DLD1 (cell line): ENCODE measurements around the gene NES.

Source experiments
- in situ Hi-C: cut with HindIII; loops from 2 replicates; pipeline ENCODE4 v1.10.0; 2017; ENCODE audit warnings: low sequenced_read_pairs

Gene NES, protein sequence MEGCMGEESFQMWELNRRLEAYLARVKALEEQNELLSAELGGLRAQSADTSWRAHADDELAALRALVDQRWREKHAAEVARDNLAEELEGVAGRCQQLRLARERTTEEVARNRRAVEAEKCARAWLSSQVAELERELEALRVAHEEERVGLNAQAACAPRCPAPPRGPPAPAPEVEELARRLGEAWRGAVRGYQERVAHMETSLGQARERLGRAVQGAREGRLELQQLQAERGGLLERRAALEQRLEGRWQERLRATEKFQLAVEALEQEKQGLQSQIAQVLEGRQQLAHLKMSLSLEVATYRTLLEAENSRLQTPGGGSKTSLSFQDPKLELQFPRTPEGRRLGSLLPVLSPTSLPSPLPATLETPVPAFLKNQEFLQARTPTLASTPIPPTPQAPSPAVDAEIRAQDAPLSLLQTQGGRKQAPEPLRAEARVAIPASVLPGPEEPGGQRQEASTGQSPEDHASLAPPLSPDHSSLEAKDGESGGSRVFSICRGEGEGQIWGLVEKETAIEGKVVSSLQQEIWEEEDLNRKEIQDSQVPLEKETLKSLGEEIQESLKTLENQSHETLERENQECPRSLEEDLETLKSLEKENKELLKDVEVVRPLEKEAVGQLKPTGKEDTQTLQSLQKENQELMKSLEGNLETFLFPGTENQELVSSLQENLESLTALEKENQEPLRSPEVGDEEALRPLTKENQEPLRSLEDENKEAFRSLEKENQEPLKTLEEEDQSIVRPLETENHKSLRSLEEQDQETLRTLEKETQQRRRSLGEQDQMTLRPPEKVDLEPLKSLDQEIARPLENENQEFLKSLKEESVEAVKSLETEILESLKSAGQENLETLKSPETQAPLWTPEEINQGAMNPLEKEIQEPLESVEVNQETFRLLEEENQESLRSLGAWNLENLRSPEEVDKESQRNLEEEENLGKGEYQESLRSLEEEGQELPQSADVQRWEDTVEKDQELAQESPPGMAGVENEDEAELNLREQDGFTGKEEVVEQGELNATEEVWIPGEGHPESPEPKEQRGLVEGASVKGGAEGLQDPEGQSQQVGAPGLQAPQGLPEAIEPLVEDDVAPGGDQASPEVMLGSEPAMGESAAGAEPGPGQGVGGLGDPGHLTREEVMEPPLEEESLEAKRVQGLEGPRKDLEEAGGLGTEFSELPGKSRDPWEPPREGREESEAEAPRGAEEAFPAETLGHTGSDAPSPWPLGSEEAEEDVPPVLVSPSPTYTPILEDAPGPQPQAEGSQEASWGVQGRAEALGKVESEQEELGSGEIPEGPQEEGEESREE (N-terminal part only)

DNA sequence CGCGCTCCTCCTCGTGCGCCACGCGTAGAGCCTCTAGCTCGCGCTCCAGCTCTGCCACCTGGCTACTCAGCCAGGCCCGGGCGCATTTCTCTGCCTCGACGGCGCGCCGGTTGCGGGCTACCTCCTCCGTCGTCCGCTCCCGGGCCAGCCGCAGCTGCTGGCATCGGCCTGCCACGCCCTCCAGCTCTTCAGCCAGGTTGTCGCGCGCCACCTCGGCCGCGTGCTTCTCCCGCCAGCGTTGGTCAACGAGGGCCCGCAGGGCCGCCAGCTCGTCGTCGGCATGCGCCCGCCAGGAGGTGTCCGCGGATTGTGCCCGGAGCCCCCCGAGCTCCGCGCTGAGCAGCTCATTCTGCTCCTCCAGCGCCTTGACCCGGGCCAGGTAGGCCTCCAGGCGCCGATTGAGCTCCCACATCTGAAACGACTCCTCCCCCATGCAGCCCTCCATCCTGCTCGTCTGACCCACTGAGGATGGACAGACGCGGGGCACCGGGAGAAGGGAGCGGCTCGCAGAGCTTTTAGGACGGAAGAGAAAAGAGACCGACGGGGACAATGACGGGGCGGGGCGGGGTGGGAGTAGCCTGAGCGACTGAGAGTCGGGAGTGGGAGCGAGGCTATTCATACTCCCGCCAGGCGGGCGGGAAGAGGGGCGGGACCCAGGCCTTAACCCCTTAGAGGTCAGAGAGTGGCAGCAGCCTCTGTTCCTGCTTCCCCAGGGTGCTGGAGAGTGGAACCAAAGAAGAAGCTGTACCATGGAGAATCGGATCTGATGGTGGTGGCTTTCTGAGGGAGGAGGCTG lies at the start of gene NES:
NES (minus strand) TSS at position 588 of the 796 bp plus-strand sequence; CDS start at position 445, 143 bp downstream.
- in situ Hi-C loops, result no loop called here

DNA sequence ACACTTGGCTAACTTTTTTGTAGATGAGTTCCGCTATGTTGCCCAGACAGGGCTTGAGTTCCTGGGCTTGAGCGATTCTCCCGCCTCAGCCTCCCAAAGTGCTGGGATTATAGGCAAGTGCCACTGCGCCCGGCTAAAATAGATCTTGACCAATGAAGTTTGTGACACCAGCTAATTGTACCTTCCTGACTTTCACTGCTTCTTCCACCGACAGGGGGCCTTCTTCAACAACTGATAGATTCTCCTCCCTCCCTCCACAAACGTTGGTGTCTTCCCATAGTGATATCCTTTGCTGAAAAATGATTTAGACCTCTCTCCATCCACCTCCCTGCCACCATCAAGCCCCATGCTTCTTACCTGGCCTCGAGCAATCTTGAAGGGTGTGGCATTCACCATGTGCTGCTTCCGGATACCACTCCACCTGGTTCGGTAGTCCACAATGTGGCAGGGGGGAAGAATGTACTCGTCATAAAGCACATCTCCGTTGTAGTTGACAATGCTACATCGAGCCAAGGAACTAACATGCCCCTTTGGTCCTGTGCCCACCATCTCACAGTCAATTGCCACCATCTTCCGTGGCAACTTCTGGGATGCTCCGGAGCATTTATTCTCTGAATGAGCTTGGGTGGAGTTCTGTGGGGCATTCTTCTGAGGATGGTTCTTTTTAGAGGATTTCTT lies 49.5 kb upstream of the NES start:
- in situ Hi-C loops, result no loop called here

DNA sequence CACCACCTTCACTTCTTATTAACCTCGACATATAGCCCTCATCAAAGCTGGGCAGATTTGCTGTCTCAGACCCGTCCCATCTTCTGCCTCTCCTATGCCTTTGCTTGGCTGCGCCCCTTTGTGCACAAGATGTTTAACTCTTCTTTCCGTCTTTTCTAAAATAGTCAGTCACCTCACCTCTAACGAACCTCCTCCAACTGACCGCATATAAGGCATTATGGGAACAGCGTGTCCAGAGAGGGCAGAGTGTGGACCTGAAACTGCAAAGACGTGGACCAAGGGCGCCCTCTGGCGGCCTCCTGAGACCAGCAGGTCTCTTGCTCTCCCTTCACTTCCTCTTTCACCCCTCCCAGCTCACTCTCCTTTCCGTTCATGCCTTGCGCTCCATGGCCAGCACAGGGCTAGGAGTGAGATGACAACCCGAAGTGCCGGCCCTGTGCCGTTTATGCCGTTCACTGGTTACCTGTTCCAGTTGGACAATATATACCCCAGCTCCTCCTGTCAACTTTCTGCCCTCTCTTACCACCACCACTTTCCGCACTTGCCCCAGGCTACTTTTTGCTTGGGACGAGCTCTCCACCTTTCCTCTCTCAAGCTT lies 48.6 kb upstream of the NES start:
- in situ Hi-C loops, result no loop called here

DNA sequence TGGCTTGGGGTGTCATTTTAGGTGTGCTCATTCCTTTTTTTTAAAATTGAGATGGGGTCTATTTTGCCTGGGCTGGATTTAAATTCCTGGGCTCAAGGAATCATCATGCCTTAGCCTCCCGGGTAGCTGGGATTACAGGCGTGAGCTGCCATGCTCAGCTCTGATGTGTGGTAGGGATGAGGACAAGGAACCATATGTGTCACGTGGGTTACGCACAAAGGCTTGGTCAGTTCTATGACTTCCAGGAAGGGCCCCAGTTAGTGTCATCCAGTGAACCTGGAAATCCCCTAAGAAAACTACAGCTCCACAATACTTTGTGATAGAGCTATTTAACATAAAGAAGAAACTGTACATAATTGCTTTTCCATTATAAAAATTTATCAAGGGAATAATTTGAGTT lies 44.3 kb upstream of the NES start:
- in situ Hi-C loops, result no loop called here

DNA sequence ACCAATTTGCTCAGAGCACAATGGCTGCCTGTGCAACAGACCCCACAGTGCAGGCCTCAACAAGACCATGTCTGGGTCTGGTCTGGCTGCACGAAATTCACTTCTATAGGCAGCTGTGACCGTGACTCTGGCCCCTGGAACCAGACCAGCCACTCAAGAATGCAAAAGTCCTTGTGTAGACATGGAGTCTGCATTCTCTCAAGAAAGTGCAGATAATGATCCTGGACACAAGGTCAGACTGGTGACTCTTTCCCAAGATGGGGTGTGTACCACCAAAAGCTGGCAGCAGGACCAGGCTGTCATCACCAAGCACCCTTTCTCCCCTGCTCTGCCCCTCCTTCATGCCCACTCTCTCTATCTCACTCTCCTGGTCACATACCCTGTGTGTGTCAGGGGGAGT lies 43.9 kb upstream of the NES start:
- in situ Hi-C loops, result no loop called here

DNA sequence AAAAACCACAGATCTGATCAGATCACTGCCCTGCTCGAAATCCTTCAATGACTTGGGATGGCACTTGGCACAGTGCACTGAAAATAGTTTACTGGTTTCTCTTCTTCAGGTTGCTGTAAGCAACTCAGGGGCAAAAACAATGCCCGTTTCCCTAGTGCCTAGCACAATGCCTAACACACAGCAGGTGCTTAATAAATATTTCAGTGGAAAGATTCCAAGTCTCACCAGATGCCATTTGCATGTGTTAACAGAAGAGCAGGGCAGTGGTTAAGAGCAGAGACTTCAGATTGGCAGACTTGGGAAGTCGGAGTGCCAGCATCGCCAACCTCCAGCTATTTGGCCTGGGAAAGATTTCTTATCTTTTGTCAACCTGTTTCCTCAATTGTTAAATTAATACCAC lies 40.1 kb upstream of the NES start:
- in situ Hi-C loops, result no loop called here

DNA sequence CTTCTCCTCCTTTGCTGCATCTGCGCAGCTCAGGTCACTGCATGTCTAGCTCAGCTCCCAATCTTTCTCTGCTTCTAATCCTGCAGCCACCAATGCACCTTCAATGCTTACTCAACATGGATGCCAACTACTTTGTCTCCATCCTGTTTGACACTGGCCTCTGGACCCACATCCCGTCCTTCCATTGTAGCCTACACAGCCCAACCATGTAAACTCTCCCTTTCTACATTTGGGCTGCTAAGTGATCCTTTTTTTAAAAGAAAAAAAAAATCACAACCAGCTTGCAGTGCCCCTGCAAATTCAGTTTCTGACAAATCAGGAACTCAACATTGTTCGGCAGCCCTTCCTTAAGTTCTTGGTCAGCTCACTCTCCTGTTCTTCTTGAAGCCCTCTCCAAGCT lies 37.6 kb upstream of the NES start:
- in situ Hi-C loops, result no loop called here

DNA sequence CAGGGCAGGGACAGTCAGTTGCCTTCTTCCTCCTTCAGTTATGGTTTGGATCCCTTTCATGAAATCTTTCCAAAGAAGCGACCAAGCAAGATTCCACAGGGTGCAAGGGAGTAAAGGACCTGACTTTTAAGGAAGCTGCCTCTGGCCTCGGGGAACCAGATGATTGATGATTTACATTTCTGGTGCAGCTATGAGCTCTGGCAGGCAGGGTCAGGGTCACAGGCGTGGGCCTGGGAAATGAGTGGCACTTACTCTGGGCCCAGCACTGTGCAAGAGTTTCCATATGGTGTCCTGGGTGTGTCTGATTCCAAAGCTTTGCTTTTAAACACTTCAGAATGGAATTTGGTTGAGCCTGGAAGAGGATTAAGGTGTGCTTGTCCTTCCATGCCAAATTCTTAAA lies 35.4 kb upstream of the NES start:
- in situ Hi-C loops, result no loop called here

DNA sequence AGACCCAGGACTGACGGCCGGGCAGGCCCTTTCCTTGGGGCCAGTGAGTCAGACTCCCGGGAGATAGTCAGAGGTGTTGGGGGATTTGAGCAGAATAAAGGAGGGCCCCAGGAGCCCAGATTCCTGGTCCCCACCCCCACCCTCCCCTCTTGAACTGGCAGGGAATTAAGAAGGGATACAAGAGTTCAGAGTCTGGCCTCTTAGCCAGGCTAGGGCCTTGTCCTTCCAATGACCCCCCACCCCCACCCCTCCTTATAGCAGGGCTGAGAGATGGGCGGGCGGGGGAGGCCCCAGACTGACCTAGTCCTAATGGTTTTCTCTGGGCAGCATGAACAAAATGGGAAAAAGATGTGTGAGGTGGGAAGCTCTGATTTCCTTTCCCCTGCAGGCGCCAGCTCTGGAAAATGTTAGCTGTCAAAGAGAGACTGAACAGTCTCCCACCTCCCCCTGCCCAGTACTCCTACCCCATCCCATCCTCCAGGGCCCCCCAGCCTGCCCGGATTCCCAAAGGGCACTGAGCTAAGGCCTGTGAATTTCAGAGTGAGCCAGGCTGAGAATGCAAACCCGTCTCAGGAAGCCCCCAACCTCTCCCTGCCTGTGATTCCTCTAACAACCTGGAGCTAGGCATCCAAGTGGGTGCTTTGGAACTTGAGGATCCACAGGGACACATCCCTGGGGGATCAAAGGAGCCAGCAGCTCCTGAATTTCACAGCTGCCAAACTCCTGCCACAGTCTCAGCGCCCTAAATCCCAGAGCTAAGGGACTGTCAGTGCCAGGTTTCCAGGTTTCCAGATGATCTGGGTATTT lies 34.0 kb upstream of the NES start:
- in situ Hi-C loops, result no loop called here

DNA sequence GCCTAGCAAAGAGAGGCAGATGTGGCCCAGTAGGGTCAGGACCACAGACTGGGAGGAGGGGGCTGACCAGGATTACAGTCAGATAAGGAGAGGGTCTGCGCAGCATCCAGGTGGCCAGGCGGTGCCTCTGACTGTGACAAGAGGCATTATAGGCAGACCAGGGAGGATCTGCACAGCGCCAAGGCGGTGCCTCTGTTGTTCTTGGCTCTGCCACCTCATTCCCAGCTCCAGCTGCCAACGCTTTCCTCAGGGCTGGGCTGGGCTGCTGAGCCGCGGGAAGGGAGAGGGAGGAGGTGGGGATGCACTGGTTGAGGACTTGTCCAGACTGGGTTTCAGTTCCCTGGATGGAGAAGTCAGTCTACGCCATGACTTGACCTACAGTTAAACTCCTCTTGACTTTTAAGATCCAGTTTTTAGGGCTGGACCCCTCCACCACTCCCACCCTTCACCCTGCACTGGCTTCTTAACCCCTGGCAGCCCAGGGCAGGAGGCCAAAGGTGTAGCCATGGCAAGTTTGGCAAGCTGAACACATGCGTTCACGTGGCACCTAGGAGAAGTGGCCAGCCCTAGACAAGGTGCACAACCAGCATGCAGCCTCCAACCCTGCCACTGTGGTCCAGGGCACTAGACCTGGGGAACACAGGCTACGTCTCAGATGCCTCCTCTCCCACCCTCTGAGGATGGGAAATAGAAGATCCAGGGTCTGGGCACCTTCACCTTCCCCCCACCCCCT lies 32.7 kb upstream of the NES start:
- in situ Hi-C loops, result no loop called here

DNA sequence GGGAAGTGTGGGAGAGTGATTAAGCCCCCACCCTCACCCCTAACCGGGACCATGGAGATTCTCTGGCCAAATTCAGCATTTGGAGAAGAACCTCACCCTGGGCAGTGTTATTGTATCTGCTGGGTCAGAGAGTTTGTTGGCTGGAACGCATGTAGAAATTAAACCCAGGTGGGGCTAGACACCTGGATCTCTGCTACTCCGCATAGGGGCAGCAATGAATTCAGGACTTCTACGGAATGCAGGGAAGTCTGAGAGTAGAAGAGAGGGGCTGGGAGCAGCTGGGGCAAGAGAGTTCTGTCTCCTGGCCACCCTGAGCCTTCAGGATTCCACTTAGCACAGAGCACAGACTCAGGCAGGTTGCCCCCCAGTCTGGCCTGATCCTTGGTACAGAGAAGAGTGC lies 31.8 kb upstream of the NES start:
- in situ Hi-C loops, result no loop called here

DNA sequence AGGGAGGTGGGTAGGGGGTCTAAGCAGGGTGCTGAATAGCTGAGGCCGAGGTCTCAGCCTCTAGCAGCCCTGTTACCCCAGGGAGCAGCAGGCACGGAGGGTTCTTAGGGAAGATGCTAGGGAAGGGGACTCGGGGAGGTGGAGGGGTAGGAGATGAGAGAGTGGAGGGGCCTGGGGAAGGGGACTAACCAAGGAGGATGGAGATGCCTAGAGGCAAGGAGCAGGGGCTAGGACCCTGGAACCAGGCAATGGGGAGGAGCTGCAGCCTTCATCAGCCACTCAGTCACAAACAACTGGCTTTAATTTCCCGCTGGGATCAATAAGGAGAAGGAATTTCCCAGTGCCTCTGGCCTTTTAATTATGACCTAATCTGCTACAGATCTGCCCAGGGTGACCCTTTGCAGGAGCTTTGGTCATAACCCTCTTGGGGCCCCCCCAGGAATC lies 31.0 kb upstream of the NES start:
- in situ Hi-C loops, result no loop called here

DNA sequence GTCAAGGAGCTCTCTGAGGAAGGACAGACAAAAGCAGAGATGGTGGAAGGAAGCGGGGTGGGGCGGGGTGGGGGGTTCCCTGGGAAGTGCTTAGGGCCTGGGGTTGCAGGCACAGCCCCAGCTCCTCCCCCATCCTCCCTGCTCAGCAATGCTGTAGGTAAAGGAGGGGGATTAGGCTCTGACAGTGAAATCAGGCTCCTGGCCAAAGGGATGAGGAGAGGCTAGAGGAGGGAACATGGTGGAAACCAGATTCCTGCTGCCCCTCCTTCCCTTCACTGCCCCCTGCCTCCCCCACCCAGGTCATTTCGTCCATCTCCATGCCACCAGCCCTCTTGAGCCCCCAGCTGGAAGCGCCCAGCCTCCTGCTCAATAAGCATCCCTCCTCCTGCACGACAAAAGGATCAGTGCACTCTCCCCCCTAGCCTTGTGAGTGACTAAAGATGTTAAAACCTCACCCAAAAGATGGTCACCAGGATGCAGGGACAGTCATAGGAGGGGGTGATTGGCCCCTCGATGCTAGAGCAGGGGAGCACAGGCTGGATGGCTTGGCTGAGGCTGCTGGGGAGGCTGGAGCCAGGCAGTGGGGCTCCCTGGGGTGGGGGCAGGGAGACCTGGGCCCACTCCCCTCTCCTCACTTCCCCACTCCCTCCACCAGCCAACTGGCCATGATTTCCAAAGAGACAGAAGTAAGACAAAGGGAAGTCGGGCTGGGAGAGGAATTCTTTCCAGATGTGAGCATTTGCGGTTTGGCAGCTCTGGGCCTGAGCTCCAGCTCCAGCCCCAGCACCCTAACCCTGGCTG lies 30.4 kb upstream of the NES start:
- in situ Hi-C loops, result no loop called here

DNA sequence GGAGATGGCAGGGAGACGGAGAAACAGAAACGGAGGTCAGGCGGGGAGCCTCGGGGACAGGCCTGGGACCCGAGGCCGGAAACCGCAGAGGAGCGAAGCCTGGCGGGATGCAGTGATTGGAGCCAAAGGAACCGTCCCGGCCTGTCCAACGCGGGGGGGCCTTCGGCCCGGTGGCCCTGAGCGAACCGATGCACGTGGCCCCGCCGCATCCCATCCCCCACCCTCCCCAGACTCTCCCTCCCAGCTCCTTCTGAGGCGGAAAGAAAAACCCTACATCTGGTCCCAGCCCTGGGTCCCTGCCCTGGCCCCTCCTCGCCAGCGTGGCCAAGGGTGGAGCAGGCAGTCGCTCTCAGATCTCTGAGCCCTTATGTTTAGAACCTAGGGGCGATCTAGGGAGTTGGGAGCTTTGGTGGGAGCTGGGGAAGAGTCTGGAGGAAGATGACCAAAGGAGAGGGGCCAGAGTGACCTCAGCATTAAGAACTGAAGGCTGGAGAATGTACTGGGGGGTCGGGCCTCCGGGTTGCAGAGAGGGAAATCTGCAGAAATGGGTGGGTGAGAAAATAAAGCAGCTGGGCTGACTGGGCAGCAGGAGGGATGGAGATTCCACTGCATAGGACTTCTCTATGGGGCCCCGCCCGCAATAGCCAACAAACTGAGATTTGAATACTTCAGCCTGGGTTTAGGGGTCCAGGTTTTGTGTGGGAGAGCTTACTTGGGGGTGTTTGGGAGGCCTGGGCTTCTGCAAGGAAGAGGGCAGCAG lies 29.6 kb upstream of the NES start:
- in situ Hi-C loops, result no loop called here

DNA sequence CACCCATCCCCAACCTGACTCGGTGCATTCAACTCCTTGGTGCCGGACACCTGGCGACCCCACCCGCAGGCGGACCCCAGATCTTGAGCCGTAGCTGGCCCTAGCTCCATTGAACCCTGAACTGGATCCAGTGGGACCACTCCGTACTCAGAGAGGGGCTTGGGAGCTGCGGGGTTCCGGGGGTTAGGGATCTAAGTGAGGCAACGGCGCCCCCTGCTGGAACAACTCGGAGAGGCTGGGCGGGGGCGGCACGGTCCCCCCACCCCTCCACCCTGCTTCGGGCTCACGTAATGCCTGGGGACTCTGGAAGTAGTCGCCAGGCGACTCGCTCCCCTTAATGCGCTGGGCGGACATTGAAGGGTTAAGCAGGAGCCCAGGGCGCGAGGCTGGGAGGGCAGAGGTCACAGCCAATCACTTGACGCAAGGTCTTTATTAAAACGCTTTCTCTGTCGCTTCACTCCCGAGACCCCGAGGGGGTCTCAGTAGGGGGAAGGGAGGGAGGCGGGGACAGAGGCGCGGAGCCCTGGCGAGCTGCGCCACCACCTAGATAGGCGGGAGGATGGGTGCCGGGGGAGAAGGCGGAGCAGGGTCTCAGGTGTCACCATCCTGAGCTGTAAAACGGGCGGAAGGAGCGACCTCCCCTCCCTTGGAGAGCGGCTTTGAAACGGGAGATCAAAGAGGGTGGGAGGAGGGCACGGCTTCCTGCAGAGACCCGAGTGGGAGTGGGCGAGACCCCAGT lies 28.9 kb upstream of the NES start:
- in situ Hi-C loops, result no loop called here
